HepG2 (cell line): ENCODE results near the gene JPT1. TPM values are rescaled to one million over a fixed set of nuclear protein-coding genes. Genes with fewer than 3 reads are reported as not detected.

Source experiments
- ATAC-seq: fragments of 200-7000 bp; cut with Tn5 transposase; 3 replicates; pipeline ENCODE4 v1.9.1; 2020; ENCODE audit warnings: mild to moderate bottlenecking, moderate library complexity
- BruUV-seq: library from RNA; stranded (reverse); fragments of 400-500 nt; replicated peaks from 2 replicates; lab custom pipeline; 2021; lab: Mats Ljungman, UMichigan
- CTCF ChIA-PET: fragments of 300-600 bp; formaldehyde crosslinking; extraction: SDS; loops from one replicate; lab custom pipeline; 2021; ENCODE audit warnings: low total read pairs, inconsistent platforms, low intra/inter-chr PET ratio; lab: Yijun Ruan, JAX
- POLR2A ChIA-PET: fragments of 350-600 bp; sonication (Branson Sonifier 250); formaldehyde crosslinking; loops from one replicate; lab custom pipeline; 2020; ENCODE audit warnings: antibody characterized with exemption, inconsistent platforms; lab: Yijun Ruan, JAX
- DNase-seq: peaks from one replicate; pipeline ENCODE4 v3.0.0-alpha.2; 2015; ENCODE audit warnings: low spot score
- FAIRE-seq: peaks from 3 replicates; lab custom pipeline; 2011; peaks lifted over from hg19 to GRCh38; lab: Jason Lieb, UNC
- H2AFZ ChIP-seq: one replicate; pipeline ENCODE4 v1.6.1; 2011; ENCODE audit warnings: low read length, inconsistent platforms
- H3K27ac ChIP-seq: fragments of 300-600 bp; 3 replicates; pipeline ENCODE4 v1.8.0; 2011; ENCODE audit warnings: mixed run types, mild to moderate bottlenecking, mixed read lengths, low read length, inconsistent platforms; ENCODE audit not compliant: insufficient read depth; ENCODE audit errors: extremely low read length
- H3K27me3 ChIP-seq, 2 experiments: fragments of 200-600 bp in 1 of 2; 2 replicates in 1 of 2; 3 replicates in 1 of 2; pipeline versions ENCODE4 v1.6.0 to v1.8.0; 2011; ENCODE audit warnings: low read length in 2 of 2, mild to moderate bottlenecking in 2 of 2, moderate library complexity in 2 of 2, inconsistent platforms in 1 of 2; ENCODE audit not compliant: insufficient read depth in 2 of 2, control insufficient read depth in 1 of 2
- H3K36me3 ChIP-seq, 2 experiments: fragments of 200-600 bp in 1 of 2; replicated peaks in 1 of 2; 2 replicates in 1 of 2; 3 replicates in 1 of 2; pipeline versions ENCODE4 v1.5.1 to v1.8.0; 2011; ENCODE audit warnings: low read length in 2 of 2, inconsistent platforms in 1 of 2; ENCODE audit not compliant: insufficient read depth in 2 of 2, control insufficient read depth in 1 of 2
- H3K4me1 ChIP-seq: 2 replicates; pipeline ENCODE4 v1.5.1; 2012; ENCODE audit warnings: low read length, inconsistent platforms; ENCODE audit not compliant: insufficient read depth
- H3K4me2 ChIP-seq: 2 replicates; pipeline ENCODE4 v1.6.0; 2011; ENCODE audit warnings: low read depth, low read length, inconsistent platforms
- H3K4me3 ChIP-seq, 3 experiments: fragments of 200-600 bp in 1 of 3; sonication (generic), shearing (Covaris generic) in 1 of 3; replicated peaks in 1 of 3; 2 replicates each; pipeline ENCODE4 v1.5.1; 2011 to 2016; ENCODE audit warnings: low read length in 3 of 3, inconsistent platforms in 2 of 3, low read depth in 2 of 3, mild to moderate bottlenecking in 2 of 3, control low read depth in 1 of 3, mixed read lengths in 1 of 3; ENCODE audit not compliant: insufficient read depth in 1 of 3
- H3K79me2 ChIP-seq: one replicate; pipeline ENCODE4 v1.6.1; 2011; ENCODE audit warnings: low read length, inconsistent platforms; ENCODE audit not compliant: insufficient read depth
- H3K9ac ChIP-seq: 2 replicates; pipeline ENCODE4 v1.6.0; 2011; ENCODE audit warnings: mild to moderate bottlenecking, low read depth, low read length, inconsistent platforms; ENCODE audit not compliant: insufficient read depth
- H3K9me3 ChIP-seq: 2 replicates; pipeline ENCODE4 v1.5.1; 2012; ENCODE audit warnings: mild to moderate bottlenecking, low read length
- H4K20me1 ChIP-seq: 2 replicates; pipeline ENCODE4 v1.6.0; 2011; ENCODE audit warnings: inconsistent platforms, mild to moderate bottlenecking, low read length, moderate library complexity; ENCODE audit not compliant: insufficient read depth
- HNF4G ChIP-seq, 2 experiments: sonication (generic) in 1 of 2; formaldehyde crosslinking in 1 of 2; IDR thresholded peaks; 2 replicates each; pipeline versions ENCODE4 v1.4.0 to v1.6.1; 2011 to 2020; ENCODE audit warnings: borderline replicate concordance in 2 of 2, low read depth in 2 of 2, mild to moderate bottlenecking in 2 of 2, low read length in 1 of 2, missing genetic modification reagents in 1 of 2, moderate library complexity in 1 of 2
- KDM5B ChIP-seq: sonication (generic); formaldehyde crosslinking; IDR thresholded peaks from 2 replicates; pipeline ENCODE4 v1.4.0; 2020; ENCODE audit warnings: missing genetic modification reagents, mild to moderate bottlenecking, borderline replicate concordance
- MYNN ChIP-seq: sonication (generic); formaldehyde crosslinking; IDR thresholded peaks from 2 replicates; pipeline ENCODE4 v1.4.0; 2020; ENCODE audit warnings: mild to moderate bottlenecking, low read depth, missing genetic modification reagents
- NFKBIZ ChIP-seq: IDR thresholded peaks from 2 replicates; pipeline ENCODE4 v1.6.1; 2018; ENCODE audit warnings: missing genetic modification reagents, missing compliant biosample characterization
- POLR2G ChIP-seq: fragments of 200-400 bp; formaldehyde crosslinking; IDR thresholded peaks from 2 replicates; pipeline ENCODE4 v1.6.1; 2018; ENCODE audit warnings: mild to moderate bottlenecking, low read depth, low read length, moderate library complexity
- SAP130 ChIP-seq: IDR thresholded peaks from 2 replicates; pipeline ENCODE4 v1.6.1; 2016; ENCODE audit warnings: low read depth
- TEAD3 ChIP-seq: optimal IDR thresholded peaks from 2 replicates; pipeline ENCODE3; 2016; ENCODE audit warnings: borderline replicate concordance
- ZBTB3 ChIP-seq: sonication (generic); formaldehyde crosslinking; IDR thresholded peaks from 2 replicates; pipeline ENCODE4 v1.4.0; 2020; ENCODE audit warnings: low read depth, mild to moderate bottlenecking, moderate library complexity, missing genetic modification reagents, borderline replicate concordance
- ZEB1 ChIP-seq: IDR thresholded peaks from 2 replicates; pipeline ENCODE4 v1.6.1; 2012; ENCODE audit warnings: mild to moderate bottlenecking, low read depth, inconsistent platforms; ENCODE audit not compliant: insufficient replicate concordance
- ZNF124 ChIP-seq: sonication (generic); formaldehyde crosslinking; IDR thresholded peaks from 2 replicates; pipeline ENCODE4 v1.4.0; 2020; ENCODE audit warnings: missing genetic modification reagents
- ZNF160 ChIP-seq: sonication (generic); formaldehyde crosslinking; IDR thresholded peaks from 2 replicates; pipeline ENCODE4 v1.8.0; 2022; ENCODE audit warnings: mild to moderate bottlenecking, inconsistent platforms, missing genetic modification reagents
- ZNF207 ChIP-seq: fragments of 450-650 bp; IDR thresholded peaks from 2 replicates; pipeline ENCODE4 v1.6.1; 2016; ENCODE audit warnings: antibody characterized with exemption, borderline replicate concordance
- ZNF230 ChIP-seq: sonication (generic); formaldehyde crosslinking; IDR thresholded peaks from 2 replicates; pipeline ENCODE4 v1.4.0; 2020; ENCODE audit warnings: mild to moderate bottlenecking, missing genetic modification reagents
- ZNF589 ChIP-seq: sonication (generic); formaldehyde crosslinking; conservative IDR thresholded peaks from 2 replicates; pipeline ENCODE4 v1.8.0; 2022; ENCODE audit warnings: mild to moderate bottlenecking, moderate library complexity, missing genetic modification reagents
- ZNF773 ChIP-seq: sonication (generic); formaldehyde crosslinking; IDR thresholded peaks from 2 replicates; pipeline ENCODE4 v1.4.0; 2020; ENCODE audit warnings: missing genetic modification reagents, borderline replicate concordance
- WGBS: methylation state at CpG from one replicate; pipeline ENCODE4 v1.1.6; 2017; ENCODE audit warnings: low lambda C conversion rate; 5-methylcytosine and 5-hydroxymethylcytosine counted together
- in situ Hi-C: cut with HindIII; loops from 2 replicates; pipeline ENCODE4 v1.10.0; 2017; ENCODE audit warnings: low pct_unique_long_range_greater_than_20kb; ENCODE audit not compliant: extremely low pct_ligation_motif_present
- intact Hi-C: fragments of 100-400 bp; cut with micrococcal nuclease; formaldehyde crosslinking; loops from one replicate; pipeline ENCODE4 v1.10.0; 2022; ENCODE audit not compliant: unreplicated experiment
- polyA plus RNA-seq, 8 experiments: library from polyadenylated mRNA; depleted of rRNA in 3 of 8; stranded (reverse) in 7 of 8; unstranded in 1 of 8; fragments of >200 nt; fragmentation: Illumina TruSeq in 4 of 8; extraction: Trizol in 4 of 8; gene quantifications; 2 replicates each; pipeline versions ENCODE4 v1.2.1 to v1.2.3, GENCODE V29; 2011 to 2016; ENCODE audit warnings: low read depth in 4 of 8, missing spikeins in 1 of 8, mixed read lengths in 1 of 8; ENCODE audit not compliant: insufficient read depth in 1 of 8
- total RNA-seq, 5 experiments: library from RNA; depleted of rRNA; stranded (reverse); fragments of >200 nt; fragmentation: Illumina TruSeq; extraction: Trizol; gene quantifications; 2 replicates each; pipeline ENCODE4 v1.2.3, GENCODE V29; 2016; ENCODE audit warnings: low read depth in 1 of 5
- TF ChIP-seq, protein P1 (sequence below): sonication (generic); formaldehyde crosslinking; IDR thresholded peaks from 2 replicates; pipeline ENCODE4 v1.4.0; 2020; ENCODE audit warnings: mild to moderate bottlenecking, missing genetic modification reagents
- TF ChIP-seq, protein P2 (sequence below): IDR thresholded peaks from 2 replicates; pipeline ENCODE4 v1.6.1; 2012; ENCODE audit warnings: low read length, improper control_type of control experiment

JPT1 gene
- total and polyA plus RNA-seq, 2 of the 13 experiments (the other 11 are each of a cell fraction or from before 2014, with no cell fraction given): 43.3 to 256 TPM

DNA sequence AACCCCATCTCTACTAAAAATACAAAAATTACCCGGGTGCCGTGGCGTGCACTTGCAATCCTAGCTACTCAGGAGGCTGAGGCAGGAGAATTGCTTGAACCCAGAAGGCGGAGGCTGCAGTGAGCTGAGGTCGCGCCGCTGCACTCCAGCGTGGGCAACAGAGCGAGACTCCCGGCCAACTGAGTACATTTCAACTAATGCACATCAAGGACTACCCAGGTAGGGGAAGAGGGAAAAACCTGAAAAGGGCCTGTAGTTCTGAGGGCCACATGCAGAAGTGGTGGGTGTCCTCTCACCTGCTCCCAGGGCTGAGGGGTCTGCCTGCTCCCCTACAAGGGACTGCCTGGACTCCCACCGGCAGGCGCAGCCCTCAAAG is 67.1 kb downstream of the JPT1 start:
- ATAC-seq (no peak), DNase-seq (no peak), FAIRE-seq (no peak)
- Histone ChIP-seq H3K9ac (peak overlapping the region; percentile 66), H3K4me3 (peak overlapping the region; percentile 57 to 76 (median 68)), H3K79me2 (no peaks in the 10 kb centered on the region), H3K4me2 (peak overlapping the region; percentile 90), H4K20me1 (no peaks in the 10 kb centered on the region; the same call in 1 of the 2 replicates), H3K27ac (peak overlapping the region; percentile 63), H3K27me3 (peaks cover 0 to 12% of the 10 kb centered on the region in 2 experiments; a peak in 2 of 5 replicates), H3K4me1 (peaks cover 97% of the 10 kb centered on the region), H2AFZ (no peak overlapping the region), H3K36me3 (no peaks in the 10 kb centered on the region), H3K9me3 (no peaks in the 10 kb centered on the region)
- intact Hi-C loops: loop anchor here (2.0 to 5.0 kb wide), 2 partner anchors 40 to 52 kb away; partner anchors contain the start of genes ATP5PD and KCTD2
- POLR2A ChIA-PET: interaction anchor here (0.7 to 3.8 kb wide), 13 partner anchors 8 to 202 kb away, joined by 3 to 20 read pairs (median 12); partner anchors contain the start of genes ARMC7, MRPL58 and SLC25A19
- no TSS peak for BruUV-seq
- CTCF ChIA-PET: interaction anchor here (2.2 kb wide), 1 partner anchor 19 kb away, joined by 7 read pairs; no protein-coding TSS in a partner anchor
- in situ Hi-C loops: no loop called here
- WGBS: 43% methylated on average over 12 of the region's 12 CpGs
- no peak for TF ChIP-seq ZNF589
- TF ChIP-seq ZEB1: no peak
- no peak for TF ChIP-seq TEAD3
- TF ChIP-seq, protein P1, sequence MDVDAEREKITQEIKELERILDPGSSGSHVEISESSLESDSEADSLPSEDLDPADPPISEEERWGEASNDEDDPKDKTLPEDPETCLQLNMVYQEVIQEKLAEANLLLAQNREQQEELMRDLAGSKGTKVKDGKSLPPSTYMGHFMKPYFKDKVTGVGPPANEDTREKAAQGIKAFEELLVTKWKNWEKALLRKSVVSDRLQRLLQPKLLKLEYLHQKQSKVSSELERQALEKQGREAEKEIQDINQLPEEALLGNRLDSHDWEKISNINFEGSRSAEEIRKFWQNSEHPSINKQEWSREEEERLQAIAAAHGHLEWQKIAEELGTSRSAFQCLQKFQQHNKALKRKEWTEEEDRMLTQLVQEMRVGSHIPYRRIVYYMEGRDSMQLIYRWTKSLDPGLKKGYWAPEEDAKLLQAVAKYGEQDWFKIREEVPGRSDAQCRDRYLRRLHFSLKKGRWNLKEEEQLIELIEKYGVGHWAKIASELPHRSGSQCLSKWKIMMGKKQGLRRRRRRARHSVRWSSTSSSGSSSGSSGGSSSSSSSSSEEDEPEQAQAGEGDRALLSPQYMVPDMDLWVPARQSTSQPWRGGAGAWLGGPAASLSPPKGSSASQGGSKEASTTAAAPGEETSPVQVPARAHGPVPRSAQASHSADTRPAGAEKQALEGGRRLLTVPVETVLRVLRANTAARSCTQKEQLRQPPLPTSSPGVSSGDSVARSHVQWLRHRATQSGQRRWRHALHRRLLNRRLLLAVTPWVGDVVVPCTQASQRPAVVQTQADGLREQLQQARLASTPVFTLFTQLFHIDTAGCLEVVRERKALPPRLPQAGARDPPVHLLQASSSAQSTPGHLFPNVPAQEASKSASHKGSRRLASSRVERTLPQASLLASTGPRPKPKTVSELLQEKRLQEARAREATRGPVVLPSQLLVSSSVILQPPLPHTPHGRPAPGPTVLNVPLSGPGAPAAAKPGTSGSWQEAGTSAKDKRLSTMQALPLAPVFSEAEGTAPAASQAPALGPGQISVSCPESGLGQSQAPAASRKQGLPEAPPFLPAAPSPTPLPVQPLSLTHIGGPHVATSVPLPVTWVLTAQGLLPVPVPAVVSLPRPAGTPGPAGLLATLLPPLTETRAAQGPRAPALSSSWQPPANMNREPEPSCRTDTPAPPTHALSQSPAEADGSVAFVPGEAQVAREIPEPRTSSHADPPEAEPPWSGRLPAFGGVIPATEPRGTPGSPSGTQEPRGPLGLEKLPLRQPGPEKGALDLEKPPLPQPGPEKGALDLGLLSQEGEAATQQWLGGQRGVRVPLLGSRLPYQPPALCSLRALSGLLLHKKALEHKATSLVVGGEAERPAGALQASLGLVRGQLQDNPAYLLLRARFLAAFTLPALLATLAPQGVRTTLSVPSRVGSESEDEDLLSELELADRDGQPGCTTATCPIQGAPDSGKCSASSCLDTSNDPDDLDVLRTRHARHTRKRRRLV (CRISPR knock-in tag): peak; percentile 52; the same call in 1 of the 2 replicates
- TF ChIP-seq SAP130 (CRISPR knock-in tag): no peak
- no peak for TF ChIP-seq KDM5B
- 0 out of 2 replicates have a peak, but pooled peaks have one; percentile 14 for TF ChIP-seq ZBTB3 (CRISPR knock-in tag)
- no peak for TF ChIP-seq ZNF207
- TF ChIP-seq ZNF124 (CRISPR knock-in tag): no peak
- 0 out of 2 replicates have a peak, but pooled peaks have one; percentile 17 for TF ChIP-seq ZNF773 (CRISPR knock-in tag)
- TF ChIP-seq POLR2G: no peak
- TF ChIP-seq, protein P2, sequence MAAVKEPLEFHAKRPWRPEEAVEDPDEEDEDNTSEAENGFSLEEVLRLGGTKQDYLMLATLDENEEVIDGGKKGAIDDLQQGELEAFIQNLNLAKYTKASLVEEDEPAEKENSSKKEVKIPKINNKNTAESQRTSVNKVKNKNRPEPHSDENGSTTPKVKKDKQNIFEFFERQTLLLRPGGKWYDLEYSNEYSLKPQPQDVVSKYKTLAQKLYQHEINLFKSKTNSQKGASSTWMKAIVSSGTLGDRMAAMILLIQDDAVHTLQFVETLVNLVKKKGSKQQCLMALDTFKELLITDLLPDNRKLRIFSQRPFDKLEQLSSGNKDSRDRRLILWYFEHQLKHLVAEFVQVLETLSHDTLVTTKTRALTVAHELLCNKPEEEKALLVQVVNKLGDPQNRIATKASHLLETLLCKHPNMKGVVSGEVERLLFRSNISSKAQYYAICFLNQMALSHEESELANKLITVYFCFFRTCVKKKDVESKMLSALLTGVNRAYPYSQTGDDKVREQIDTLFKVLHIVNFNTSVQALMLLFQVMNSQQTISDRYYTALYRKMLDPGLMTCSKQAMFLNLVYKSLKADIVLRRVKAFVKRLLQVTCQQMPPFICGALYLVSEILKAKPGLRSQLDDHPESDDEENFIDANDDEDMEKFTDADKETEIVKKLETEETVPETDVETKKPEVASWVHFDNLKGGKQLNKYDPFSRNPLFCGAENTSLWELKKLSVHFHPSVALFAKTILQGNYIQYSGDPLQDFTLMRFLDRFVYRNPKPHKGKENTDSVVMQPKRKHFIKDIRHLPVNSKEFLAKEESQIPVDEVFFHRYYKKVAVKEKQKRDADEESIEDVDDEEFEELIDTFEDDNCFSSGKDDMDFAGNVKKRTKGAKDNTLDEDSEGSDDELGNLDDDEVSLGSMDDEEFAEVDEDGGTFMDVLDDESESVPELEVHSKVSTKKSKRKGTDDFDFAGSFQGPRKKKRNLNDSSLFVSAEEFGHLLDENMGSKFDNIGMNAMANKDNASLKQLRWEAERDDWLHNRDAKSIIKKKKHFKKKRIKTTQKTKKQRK: no peak
- no peak; the same call in 1 of the 2 replicates for TF ChIP-seq ZNF230 (CRISPR knock-in tag)
- no peak for TF ChIP-seq HNF4G (IDR thresholded peaks at IDR 0.05; ENCODE audit: borderline replicate concordance, low read depth, low read length)
- TF ChIP-seq HNF4G (CRISPR knock-in tag; IDR thresholded peaks at IDR 0.05; ENCODE audit: borderline replicate concordance, low read depth): no peak
- no peak for TF ChIP-seq ZNF160
- TF ChIP-seq MYNN (CRISPR knock-in tag): no peak
- TF ChIP-seq NFKBIZ (CRISPR knock-in tag): no peak
